NB4 (cell line): ENCODE data around the gene CLEC12A.

ENCODE experiments used
- DNase-seq: peaks from one replicate; pipeline ENCODE4 v3.0.0; 2010; ENCODE audit warnings: low read depth
- H3K4me3 ChIP-seq: one replicate; pipeline ENCODE4 v1.5.1; 2011; ENCODE audit warnings: mild to moderate bottlenecking, low read depth, low read length, moderate library complexity
- CTCF ChIP-seq: IDR thresholded peaks from one replicate; pipeline ENCODE4 v1.5.1; 2012; ENCODE audit warnings: low read depth, low read length
- MYC ChIP-seq: IDR thresholded peaks from 2 replicates; pipeline ENCODE4 v1.6.1; 2011; ENCODE audit warnings: low read depth, low read length
- POLR2A ChIP-seq: IDR thresholded peaks from 2 replicates; pipeline ENCODE4 v1.6.1; 2011; ENCODE audit warnings: mild to moderate bottlenecking; ENCODE audit not compliant: insufficient read length; ENCODE audit errors: extremely low read depth
- TF ChIP-seq, protein P1 (sequence below): IDR thresholded peaks from 2 replicates; pipeline ENCODE4 v1.6.1; 2011; ENCODE audit warnings: low read depth, low read length

Gene CLEC12A

GRCh38 chr12:10027721-10028120 is 56.5 kb downstream of the CLEC12A start:
- H3K4me3 ChIP-seq: no peak overlapping the region
- 0 out of 2 replicates have a peak, but pooled peaks have one; percentile 42 for TF ChIP-seq MYC
- TF ChIP-seq CTCF: no peak
- TF ChIP-seq POLR2A: no peak
- TF ChIP-seq, protein P1, sequence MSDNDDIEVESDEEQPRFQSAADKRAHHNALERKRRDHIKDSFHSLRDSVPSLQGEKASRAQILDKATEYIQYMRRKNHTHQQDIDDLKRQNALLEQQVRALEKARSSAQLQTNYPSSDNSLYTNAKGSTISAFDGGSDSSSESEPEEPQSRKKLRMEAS: peak; percentile 51; the same call in 1 of the 2 replicates
- peak; percentile 80 for DNase-seq

DNA sequence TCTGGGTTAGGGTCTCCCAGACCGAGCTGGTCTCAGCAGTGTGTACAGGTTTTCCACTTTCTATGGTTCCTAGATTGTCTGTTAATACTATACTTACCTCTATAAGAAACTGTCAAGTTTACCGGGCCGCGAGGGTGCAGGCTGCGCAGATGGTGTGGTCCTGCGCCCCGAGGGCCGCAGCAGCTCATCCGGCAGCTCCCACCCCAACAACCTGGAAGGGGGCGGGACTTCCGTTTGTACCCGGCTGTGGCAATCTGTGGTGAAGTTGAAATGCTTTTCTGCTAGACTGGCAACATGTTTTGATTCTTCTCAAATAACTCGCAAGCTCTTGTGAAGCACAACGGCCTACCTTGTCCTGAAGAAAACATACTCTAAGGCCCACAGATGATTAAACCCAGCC is 59.2 kb downstream of the CLEC12A start, which contains the start of gene CLEC9A:
Gene CLEC9A, plus strand, starts transcription at position 237 of the 400 bp plus-strand sequence. CDS start 22,006 bp downstream, outside the sequence.
- TF ChIP-seq, protein P1: no peak
- TF ChIP-seq MYC: no peak
- no peak for TF ChIP-seq POLR2A
- no peak for TF ChIP-seq CTCF
- no peak within 1 kb of the TSS for H3K4me3 ChIP-seq

DNA sequence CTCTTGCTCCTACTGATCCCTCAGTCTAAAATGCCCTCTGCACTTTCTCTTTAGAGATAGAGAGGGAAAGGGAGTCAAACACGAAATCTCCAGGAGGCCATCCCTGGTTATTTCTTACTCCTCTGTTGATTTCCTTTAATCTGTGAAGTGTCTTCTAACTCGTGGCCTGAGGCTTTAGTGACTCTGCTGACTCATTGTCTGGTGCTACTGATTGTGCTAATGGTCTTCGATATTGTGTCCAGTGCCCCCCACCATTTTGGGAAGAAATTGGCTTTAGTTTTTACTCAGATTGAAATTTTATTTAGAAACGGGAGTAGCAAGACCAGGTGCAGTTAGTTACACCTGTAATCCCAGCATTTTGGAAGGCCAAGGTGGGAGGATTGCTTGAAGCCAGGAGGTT is 60.1 kb downstream of the CLEC12A start:
- no peak for TF ChIP-seq MYC
- TF ChIP-seq POLR2A: no peak
- TF ChIP-seq, protein P1: no peak
- TF ChIP-seq CTCF: no peak
- DNase-seq: no peak
- H3K4me3 ChIP-seq: no peak overlapping the region

More for the DNA sequence above, 59.2 kb downstream of the CLEC12A start, which contains the start of gene CLEC9A:
- DNase-seq: no peak

GRCh38 chr12:10031771-10032175 is 60.6 kb downstream of the CLEC12A start:
- no peak overlapping the region for H3K4me3 ChIP-seq
- DNase-seq: no peak
- no peak for TF ChIP-seq CTCF
- TF ChIP-seq, protein P1: no peak
- no peak for TF ChIP-seq MYC
- TF ChIP-seq POLR2A: no peak

DNA sequence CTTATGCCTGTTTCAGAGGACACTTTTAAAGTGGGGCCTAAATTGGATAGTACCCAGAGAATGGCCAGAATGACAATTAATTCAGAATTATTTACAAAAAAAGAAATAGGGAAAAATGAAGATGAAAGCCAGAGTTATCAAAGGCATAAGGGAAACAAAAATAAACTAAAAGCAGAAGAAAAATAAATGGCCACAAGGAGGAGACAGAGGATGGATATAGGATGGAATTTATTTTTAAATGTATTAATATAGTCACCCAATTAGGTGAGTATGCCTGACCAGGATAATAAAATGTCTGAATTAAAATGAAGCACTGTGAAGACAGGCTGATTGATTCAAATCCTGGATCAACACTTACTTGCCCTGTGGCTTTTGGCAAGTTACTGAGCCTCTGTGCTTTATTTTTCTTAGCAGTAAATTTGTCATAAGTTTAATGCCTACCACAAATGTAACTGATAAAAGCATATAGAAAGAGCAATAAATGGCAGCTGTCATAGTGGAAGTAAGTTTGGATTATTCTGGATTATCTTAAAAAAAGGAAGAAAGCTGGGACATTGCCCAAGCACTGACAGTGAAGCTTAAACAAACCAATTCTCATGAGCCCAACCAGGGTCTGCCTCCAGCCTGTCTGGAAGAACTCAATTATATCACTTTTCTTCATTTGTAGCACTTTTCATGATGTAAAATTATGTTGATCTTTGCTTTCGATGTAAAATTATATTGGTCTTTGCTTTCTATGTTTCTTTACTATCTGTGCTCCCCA is 62.8 kb downstream of the CLEC12A start:
- H3K4me3 ChIP-seq: no peak overlapping the region
- DNase-seq: peak; percentile 25
- peak; percentile 13 for TF ChIP-seq CTCF
- no peak for TF ChIP-seq POLR2A
